ENCODE data around the gene PEX5L.
A peak's percentile ranks its signal among the peaks of the same experiment; 100 is the strongest.

PEX5L gene

GRCh38 chr3:179852142-179852905 is 184.4 kb downstream of the PEX5L start:
- intact Hi-C loops (cut with micrococcal nuclease) = loop anchor here (5.0 kb wide), 1 partner anchor 420 kb away; no protein-coding TSS in a partner anchor
- no peaks in the 10 kb centered on the region for H3K36me3 Mint-ChIP-seq (ENCODE audit: low read depth)
- peaks cover 27% of the 10 kb centered on the region for H3K4me1 Mint-ChIP-seq (ENCODE audit: low read depth)
- peak overlapping the region; percentile 74 for H3K27ac Mint-ChIP-seq
- H3K4me3 Mint-ChIP-seq = no peak overlapping the region
- no peaks in the 10 kb centered on the region for H3K9me3 Mint-ChIP-seq
- no peaks in the 10 kb centered on the region for H3K27me3 Mint-ChIP-seq

- Mint-ChIP-seq H3K36me3 (ENCODE audit: low read depth) (no peaks in the 10 kb centered on the region), H3K27me3 (no peaks in the 10 kb centered on the region), H3K4me3 (no peak overlapping the region), H3K4me1 (ENCODE audit: low read depth) (peaks cover 25% of the 10 kb centered on the region), H3K27ac (no peak overlapping the region), H3K9me3 (no peaks in the 10 kb centered on the region)
- intact Hi-C loops (cut with micrococcal nuclease) = no loop called here
Observed at GRCh38 chr3:179848711-179849110, 188.0 kb downstream of the PEX5L start.

GRCh38 chr3:179842061-179842460 is 194.7 kb downstream of the PEX5L start:
- Mint-ChIP-seq H3K4me3 (no peak overlapping the region), H3K27me3 (peaks cover 3% of the 10 kb centered on the region), H3K4me1 (ENCODE audit: low read depth) (no peaks in the 10 kb centered on the region), H3K9me3 (no peaks in the 10 kb centered on the region), H3K36me3 (ENCODE audit: low read depth) (no peaks in the 10 kb centered on the region), H3K27ac (no peak overlapping the region)
- intact Hi-C loops (cut with micrococcal nuclease) = no loop called here

GRCh38 chr3:179840985-179841384 is 195.8 kb downstream of the PEX5L start:
- Mint-ChIP-seq H3K36me3 (ENCODE audit: low read depth) (no peaks in the 10 kb centered on the region), H3K27me3 (peaks cover 3% of the 10 kb centered on the region), H3K9me3 (no peaks in the 10 kb centered on the region), H3K4me1 (ENCODE audit: low read depth) (no peaks in the 10 kb centered on the region), H3K4me3 (no peak overlapping the region), H3K27ac (no peak overlapping the region)
- intact Hi-C loops (cut with micrococcal nuclease) = no loop called here

GRCh38 chr3:179837374-179837773 is 199.4 kb downstream of the PEX5L start:
- Mint-ChIP-seq H3K4me3 (no peak overlapping the region), H3K4me1 (ENCODE audit: low read depth) (no peaks in the 10 kb centered on the region), H3K36me3 (ENCODE audit: low read depth) (no peaks in the 10 kb centered on the region), H3K27ac (no peak overlapping the region), H3K9me3 (no peaks in the 10 kb centered on the region), H3K27me3 (peaks cover 2% of the 10 kb centered on the region)
- intact Hi-C loops (cut with micrococcal nuclease) = no loop called here

- Mint-ChIP-seq H3K9me3 (no peaks in the 10 kb centered on the region), H3K27ac (no peak overlapping the region), H3K4me1 (ENCODE audit: low read depth) (no peaks in the 10 kb centered on the region), H3K36me3 (ENCODE audit: low read depth) (no peaks in the 10 kb centered on the region), H3K27me3 (no peaks in the 10 kb centered on the region), H3K4me3 (no peak overlapping the region)
- intact Hi-C loops (cut with micrococcal nuclease) = no loop called here
Observed at GRCh38 chr3:179833294-179833693, 203.4 kb downstream of the PEX5L start.

GRCh38 chr3:179832333-179832854 is 204.3 kb downstream of the PEX5L start:
- Mint-ChIP-seq H3K27ac (no peak overlapping the region), H3K36me3 (ENCODE audit: low read depth) (no peaks in the 10 kb centered on the region), H3K4me3 (no peak overlapping the region), H3K27me3 (peaks cover 4% of the 10 kb centered on the region), H3K9me3 (no peaks in the 10 kb centered on the region), H3K4me1 (ENCODE audit: low read depth) (no peaks in the 10 kb centered on the region)
- intact Hi-C loops (cut with micrococcal nuclease) = no loop called here

- no peaks in the 10 kb centered on the region for H3K9me3 Mint-ChIP-seq
- H3K27ac Mint-ChIP-seq = no peak overlapping the region
- no peaks in the 10 kb centered on the region for H3K4me1 Mint-ChIP-seq (ENCODE audit: low read depth)
- intact Hi-C loops (cut with micrococcal nuclease) = no loop called here
- no peaks in the 10 kb centered on the region for H3K36me3 Mint-ChIP-seq (ENCODE audit: low read depth)
- peaks cover 6% of the 10 kb centered on the region for H3K27me3 Mint-ChIP-seq
- no peak overlapping the region for H3K4me3 Mint-ChIP-seq
Observed at GRCh38 chr3:179829401-179829800, 207.3 kb downstream of the PEX5L start.

- H3K27ac Mint-ChIP-seq = no peak overlapping the region
- no peaks in the 10 kb centered on the region for H3K4me1 Mint-ChIP-seq (ENCODE audit: low read depth)
- intact Hi-C loops (cut with micrococcal nuclease) = no loop called here
- H3K4me3 Mint-ChIP-seq = no peak overlapping the region
- H3K36me3 Mint-ChIP-seq (ENCODE audit: low read depth) = no peaks in the 10 kb centered on the region
- H3K27me3 Mint-ChIP-seq = peaks cover 6% of the 10 kb centered on the region
- H3K9me3 Mint-ChIP-seq = no peaks in the 10 kb centered on the region
Observed at GRCh38 chr3:179828738-179829137, 208.0 kb downstream of the PEX5L start.

- peaks cover 8% of the 10 kb centered on the region for H3K27me3 Mint-ChIP-seq
- no peaks in the 10 kb centered on the region for H3K36me3 Mint-ChIP-seq (ENCODE audit: low read depth)
- intact Hi-C loops (cut with micrococcal nuclease) = no loop called here
- H3K9me3 Mint-ChIP-seq = no peaks in the 10 kb centered on the region
- H3K4me1 Mint-ChIP-seq (ENCODE audit: low read depth) = no peaks in the 10 kb centered on the region
- no peak overlapping the region for H3K4me3 Mint-ChIP-seq
- no peak overlapping the region for H3K27ac Mint-ChIP-seq
Observed at GRCh38 chr3:179826247-179826637, 210.5 kb downstream of the PEX5L start.

GRCh38 chr3:179825527-179826246 is 211.1 kb downstream of the PEX5L start:
- H3K27ac Mint-ChIP-seq = no peak overlapping the region
- no peaks in the 10 kb centered on the region for H3K4me1 Mint-ChIP-seq (ENCODE audit: low read depth)
- no peaks in the 10 kb centered on the region for H3K36me3 Mint-ChIP-seq (ENCODE audit: low read depth)
- H3K9me3 Mint-ChIP-seq = no peaks in the 10 kb centered on the region
- no peak overlapping the region for H3K4me3 Mint-ChIP-seq
- intact Hi-C loops (cut with micrococcal nuclease) = no loop called here
- peaks cover 8% of the 10 kb centered on the region for H3K27me3 Mint-ChIP-seq

GRCh38 chr3:179822296-179822695 is 214.4 kb downstream of the PEX5L start:
- Mint-ChIP-seq H3K9me3 (no peaks in the 10 kb centered on the region), H3K36me3 (ENCODE audit: low read depth) (no peaks in the 10 kb centered on the region), H3K4me3 (no peak overlapping the region), H3K4me1 (ENCODE audit: low read depth) (no peaks in the 10 kb centered on the region), H3K27ac (no peak overlapping the region), H3K27me3 (peaks cover 9% of the 10 kb centered on the region)
- intact Hi-C loops (cut with micrococcal nuclease) = no loop called here

GRCh38 chr3:179819379-179819778 is 217.4 kb downstream of the PEX5L start:
- intact Hi-C loops (cut with micrococcal nuclease) = no loop called here
- H3K27me3 Mint-ChIP-seq = peaks cover 6% of the 10 kb centered on the region
- no peak overlapping the region for H3K4me3 Mint-ChIP-seq
- H3K4me1 Mint-ChIP-seq (ENCODE audit: low read depth) = no peaks in the 10 kb centered on the region
- no peak overlapping the region for H3K27ac Mint-ChIP-seq
- H3K36me3 Mint-ChIP-seq (ENCODE audit: low read depth) = no peaks in the 10 kb centered on the region
- H3K9me3 Mint-ChIP-seq = no peaks in the 10 kb centered on the region

GRCh38 chr3:179812096-179812382 is 224.7 kb downstream of the PEX5L start:
- Mint-ChIP-seq H3K4me3 (no peak overlapping the region), H3K27ac (no peak overlapping the region), H3K36me3 (ENCODE audit: low read depth) (no peaks in the 10 kb centered on the region), H3K9me3 (no peaks in the 10 kb centered on the region), H3K4me1 (ENCODE audit: low read depth) (no peaks in the 10 kb centered on the region), H3K27me3 (no peaks in the 10 kb centered on the region)
- intact Hi-C loops (cut with micrococcal nuclease) = no loop called here
